Thoracic aorta (tissue), 2 donors: Measurements from ENCODE around the gene CD36. TPM values are rescaled to one million over a fixed set of nuclear protein-coding genes. Genes with fewer than 3 reads are reported as not detected.

Experiments
- ATAC-seq: fragments of 150-250 bp; one replicate; pipeline ENCODE4 v1.8.0; 2017; ENCODE audit warnings: low read depth; ENCODE audit not compliant: insufficient number of reproducible peaks, low FRiP score
- DNase-seq: peaks from one replicate; pipeline ENCODE4 v3.0.0-alpha.2; 2020; ENCODE audit warnings: low spot score
- H3K27ac ChIP-seq, 2 donors: fragments of 200-600 bp; sonication (generic); 1 replicate in 1 of 2; 2 replicates in 1 of 2; pipeline ENCODE4 v1.5.1; 2016; ENCODE audit warnings: mild to moderate bottlenecking in 2 of 2, moderate library complexity in 2 of 2
- H3K27me3 ChIP-seq: fragments of 200-600 bp; sonication (generic); replicated peaks from 2 replicates; pipeline ENCODE4 v1.6.0; 2016; ENCODE audit warnings: mild to moderate bottlenecking; ENCODE audit not compliant: insufficient read depth
- H3K36me3 ChIP-seq: fragments of 200-600 bp; sonication (generic); one replicate; pipeline ENCODE4 v1.5.1; 2016
- H3K4me1 ChIP-seq, 2 donors: fragments of 200-600 bp; sonication (generic); 1 replicate in 1 of 2; 2 replicates in 1 of 2; pipeline versions ENCODE4 v1.5.1 to v1.6.0; 2016; ENCODE audit warnings: low read depth in 2 of 2, mild to moderate bottlenecking in 1 of 2; ENCODE audit not compliant: control insufficient read depth in 1 of 2
- H3K4me3 ChIP-seq: fragments of 200-600 bp; sonication (generic); 2 replicates; pipeline ENCODE4 v1.5.1; 2016; ENCODE audit warnings: mild to moderate bottlenecking
- H3K9me3 ChIP-seq: fragments of 200-600 bp; sonication (generic); 2 replicates; pipeline ENCODE4 v1.5.1; 2016
- total RNA-seq, 2 donors: library from RNA; depleted of rRNA; stranded (reverse); fragments of >200 nt; gene quantifications; one replicate each; pipeline versions ENCODE4 v1.1.0 to v1.2.3, GENCODE V29; 2016
- TF ChIP-seq, protein P1 (sequence below): fragments of 200-600 bp; sonication (generic); IDR thresholded peaks from one replicate; pipeline ENCODE4 v1.5.1; 2019; ENCODE audit warnings: antibody characterized with exemption

CD36 gene
- total RNA-seq, 2 donors from 2014 or later, result 68.6 to 94.8 TPM

DNA sequence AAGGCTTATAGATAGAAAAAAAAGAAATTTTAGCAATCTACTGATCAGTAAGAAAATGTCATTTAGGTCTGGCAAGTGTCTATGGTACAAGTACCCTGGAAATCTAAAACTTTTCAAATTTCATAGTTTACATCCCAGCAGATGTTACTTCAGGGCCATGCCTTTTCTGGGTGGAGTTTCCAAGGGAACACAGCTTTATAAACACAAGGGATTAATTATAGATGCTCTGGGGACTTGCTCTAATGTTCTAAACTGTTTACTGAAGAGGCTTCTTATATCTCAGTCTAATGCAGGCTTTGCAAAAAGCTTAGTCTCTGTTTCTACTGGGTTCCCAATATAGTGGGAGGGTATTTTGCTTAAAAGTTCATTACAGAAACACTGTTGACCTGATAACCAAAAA is 3.1 kb downstream of the CD36 start:
- DNase-seq, result no peak
- TF ChIP-seq, protein P1, sequence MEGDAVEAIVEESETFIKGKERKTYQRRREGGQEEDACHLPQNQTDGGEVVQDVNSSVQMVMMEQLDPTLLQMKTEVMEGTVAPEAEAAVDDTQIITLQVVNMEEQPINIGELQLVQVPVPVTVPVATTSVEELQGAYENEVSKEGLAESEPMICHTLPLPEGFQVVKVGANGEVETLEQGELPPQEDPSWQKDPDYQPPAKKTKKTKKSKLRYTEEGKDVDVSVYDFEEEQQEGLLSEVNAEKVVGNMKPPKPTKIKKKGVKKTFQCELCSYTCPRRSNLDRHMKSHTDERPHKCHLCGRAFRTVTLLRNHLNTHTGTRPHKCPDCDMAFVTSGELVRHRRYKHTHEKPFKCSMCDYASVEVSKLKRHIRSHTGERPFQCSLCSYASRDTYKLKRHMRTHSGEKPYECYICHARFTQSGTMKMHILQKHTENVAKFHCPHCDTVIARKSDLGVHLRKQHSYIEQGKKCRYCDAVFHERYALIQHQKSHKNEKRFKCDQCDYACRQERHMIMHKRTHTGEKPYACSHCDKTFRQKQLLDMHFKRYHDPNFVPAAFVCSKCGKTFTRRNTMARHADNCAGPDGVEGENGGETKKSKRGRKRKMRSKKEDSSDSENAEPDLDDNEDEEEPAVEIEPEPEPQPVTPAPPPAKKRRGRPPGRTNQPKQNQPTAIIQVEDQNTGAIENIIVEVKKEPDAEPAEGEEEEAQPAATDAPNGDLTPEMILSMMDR, result no peak
- Histone ChIP-seq H3K9me3 (no peaks in the 10 kb centered on the region), H3K4me3 (no peak overlapping the region), H3K27me3 (no peaks in the 10 kb centered on the region), H3K36me3 (no peaks in the 10 kb centered on the region), H3K4me1 (peaks cover 0 to 8% of the 10 kb centered on the region in 2 donors), H3K27ac (no peak overlapping the region)
- ATAC-seq, result no peak

DNA sequence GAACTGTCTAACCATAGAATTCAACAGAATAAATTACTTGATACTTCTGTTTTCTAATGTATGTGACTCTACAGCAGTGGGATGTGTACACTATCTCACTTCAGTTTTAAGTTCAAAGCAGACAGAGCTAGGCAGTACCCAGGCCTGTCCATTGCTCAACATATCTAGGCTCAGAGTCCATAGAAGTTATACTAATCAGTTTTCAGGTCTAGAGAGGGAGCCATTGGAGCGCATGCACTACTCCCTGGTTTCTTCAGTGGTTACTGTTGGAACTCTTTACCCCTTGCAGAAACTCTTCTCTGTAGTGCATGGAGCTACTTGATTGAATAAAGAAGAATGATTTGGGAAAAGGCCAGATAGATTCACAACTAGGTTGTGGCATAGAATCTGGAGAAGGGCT is 4.4 kb downstream of the CD36 start:
- H3K27me3 ChIP-seq, result no peaks in the 10 kb centered on the region
- H3K4me3 ChIP-seq, result no peak overlapping the region
- no peak for ATAC-seq
- H3K4me1 ChIP-seq, result peaks cover 0 to 2% of the 10 kb centered on the region in 2 donors
- H3K9me3 ChIP-seq, result no peaks in the 10 kb centered on the region
- H3K27ac ChIP-seq, result no peak overlapping the region
- TF ChIP-seq, protein P1, result no peak
- H3K36me3 ChIP-seq, result no peaks in the 10 kb centered on the region
- DNase-seq, result no peak

DNA sequence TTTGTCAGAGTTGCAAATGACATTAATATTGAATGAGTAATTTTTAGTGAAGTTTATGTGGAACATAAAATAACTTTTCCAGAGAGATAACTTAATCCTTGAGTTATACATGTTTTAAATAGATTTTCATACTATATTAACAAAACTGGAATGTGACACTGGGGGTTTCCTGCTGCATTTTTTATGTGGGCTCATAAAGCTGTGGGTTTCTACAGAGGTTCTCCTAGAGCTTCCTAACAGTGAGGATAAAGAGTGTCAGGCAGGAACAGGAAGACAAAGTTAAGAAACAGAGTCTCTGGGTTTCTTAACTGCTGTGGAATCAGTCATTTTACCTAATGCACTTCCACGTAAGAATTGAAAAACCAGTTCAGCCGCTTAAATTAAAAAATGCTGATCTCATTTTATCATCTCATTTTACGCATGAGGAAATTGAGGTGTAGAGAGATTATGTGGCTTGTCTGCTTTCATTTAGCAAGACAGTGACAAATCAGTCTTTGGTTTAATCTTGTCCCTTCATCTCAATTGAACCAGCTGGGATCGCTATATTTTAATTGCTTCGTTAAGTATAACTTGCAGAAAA is 5.0 kb downstream of the CD36 start:
- Histone ChIP-seq H3K27me3 (no peaks in the 10 kb centered on the region), H3K4me1 (no peaks in the 10 kb centered on the region), H3K36me3 (no peaks in the 10 kb centered on the region), H3K27ac (no peak overlapping the region), H3K4me3 (no peak overlapping the region), H3K9me3 (no peaks in the 10 kb centered on the region)
- DNase-seq, result no peak
- ATAC-seq, result no peak
- TF ChIP-seq, protein P1, result no peak

DNA sequence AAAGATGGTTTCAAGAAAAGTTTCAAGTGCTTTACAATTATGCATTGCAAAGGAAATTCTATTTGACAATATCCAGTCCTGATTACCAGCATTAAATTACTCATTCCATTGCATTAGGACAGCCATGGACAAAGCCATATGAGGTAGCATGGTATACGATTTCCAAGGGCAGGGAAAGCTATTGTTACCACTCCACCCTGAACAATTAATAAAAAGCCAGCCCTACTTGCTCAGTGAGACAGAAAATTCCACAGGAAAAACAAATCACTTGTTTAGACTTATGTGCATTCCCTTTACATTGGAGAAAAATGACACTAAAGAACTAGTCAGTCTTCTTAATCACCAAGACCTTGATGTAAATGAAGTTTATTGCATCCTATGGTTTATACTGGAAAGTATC is 5.6 kb downstream of the CD36 start:
- ATAC-seq (no peak), DNase-seq (no peak)
- Histone ChIP-seq H3K4me1 (no peaks in the 10 kb centered on the region), H3K27ac (no peak overlapping the region), H3K4me3 (no peak overlapping the region), H3K36me3 (no peaks in the 10 kb centered on the region), H3K9me3 (no peaks in the 10 kb centered on the region), H3K27me3 (no peaks in the 10 kb centered on the region)
- TF ChIP-seq, protein P1, result no peak

DNA sequence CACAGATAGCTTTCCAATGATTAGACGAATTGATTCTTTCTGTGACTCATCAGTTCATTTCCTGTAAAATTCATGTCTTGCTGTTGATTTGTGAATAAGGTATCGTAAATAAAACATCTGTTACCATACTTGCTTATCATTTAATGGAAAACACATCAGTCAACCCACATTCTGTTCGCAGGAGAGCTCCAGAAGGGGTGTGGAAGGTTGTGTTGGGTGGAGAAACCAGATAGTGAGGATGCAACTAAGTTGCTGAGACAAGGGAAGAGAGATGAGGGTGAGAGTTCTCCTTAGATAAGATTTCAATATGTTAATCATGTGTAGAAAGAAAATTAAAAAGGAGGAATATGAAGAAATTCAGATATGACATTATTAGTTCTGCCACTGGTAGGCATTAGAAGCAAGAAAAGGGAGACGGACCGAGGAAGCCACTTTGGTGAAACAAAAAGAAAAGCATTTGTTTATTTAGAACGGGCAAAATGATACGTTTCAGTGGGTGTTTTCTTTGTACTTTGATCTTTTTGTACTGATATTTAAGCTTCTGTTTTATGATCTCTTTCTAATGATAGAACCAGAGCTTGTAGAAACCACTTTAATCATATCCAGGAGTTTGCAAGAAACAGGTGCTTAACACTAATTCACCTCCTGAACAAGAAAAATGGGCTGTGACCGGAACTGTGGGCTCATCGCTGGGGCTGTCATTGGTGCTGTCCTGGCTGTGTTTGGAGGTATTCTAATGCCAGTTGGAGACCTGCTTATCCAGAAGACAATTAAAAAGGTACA is 7.8 kb downstream of the CD36 start:
- Histone ChIP-seq H3K27ac (no peak overlapping the region), H3K36me3 (no peaks in the 10 kb centered on the region), H3K27me3 (no peaks in the 10 kb centered on the region), H3K4me1 (no peaks in the 10 kb centered on the region), H3K4me3 (no peak overlapping the region), H3K9me3 (no peaks in the 10 kb centered on the region)
- TF ChIP-seq, protein P1, result no peak
- ATAC-seq (no peak), DNase-seq (no peak)
